WERI-Rb-1 (cell line): ENCODE measurements around the gene TMPRSS13.

ENCODE experiments used
- DNase-seq: peaks from one replicate; pipeline ENCODE4 v3.0.0-alpha.2; 2020
- H3K27ac ChIP-seq: fragments of 250-450 bp; sonication (Bioruptor Pico); 2 replicates; pipeline ENCODE4 v1.5.1; 2020; ENCODE audit warnings: mild to moderate bottlenecking, moderate library complexity
- H3K27me3 ChIP-seq: fragments of 250-450 bp; sonication (Bioruptor Pico); 2 replicates; pipeline ENCODE4 v1.5.1; 2021; ENCODE audit warnings: mild to moderate bottlenecking, low read depth, moderate library complexity; ENCODE audit not compliant: insufficient read depth, severe bottlenecking
- H3K36me3 ChIP-seq: fragments of 250-450 bp; sonication (Bioruptor Pico); 2 replicates; pipeline ENCODE4 v1.5.1; 2020; ENCODE audit warnings: mild to moderate bottlenecking, moderate library complexity
- H3K4me3 ChIP-seq: 2 replicates; pipeline ENCODE4 v1.5.1; 2011; ENCODE audit warnings: low read depth, mild to moderate bottlenecking, control low read depth, low read length
- H3K9me3 ChIP-seq: fragments of 250-450 bp; sonication (Bioruptor Pico); 2 replicates; pipeline ENCODE4 v1.5.1; 2021; ENCODE audit warnings: mild to moderate bottlenecking, moderate library complexity; ENCODE audit not compliant: severe bottlenecking
- CTCF ChIP-seq: IDR thresholded peaks from 2 replicates; pipeline ENCODE4 v1.5.1; 2011; ENCODE audit warnings: low read depth, mild to moderate bottlenecking, control low read depth, inconsistent platforms, low read length

Gene TMPRSS13

GRCh38 chr11:117966908-117967307 is 37.7 kb upstream of the TMPRSS13 start:
- H3K36me3 ChIP-seq, result no peaks in the 10 kb centered on the region
- H3K27ac ChIP-seq, result no peak overlapping the region
- H3K27me3 ChIP-seq, result no peaks in the 10 kb centered on the region
- TF ChIP-seq CTCF, result no peak
- no peaks in the 10 kb centered on the region for H3K9me3 ChIP-seq
- H3K4me3 ChIP-seq, result no peak overlapping the region
- DNase-seq, result no peak

GRCh38 chr11:117962826-117963225 is 33.6 kb upstream of the TMPRSS13 start:
- Histone ChIP-seq H3K36me3 (no peaks in the 10 kb centered on the region), H3K27me3 (no peaks in the 10 kb centered on the region), H3K4me3 (no peak overlapping the region), H3K9me3 (no peaks in the 10 kb centered on the region), H3K27ac (no peak overlapping the region)
- DNase-seq, result no peak
- TF ChIP-seq CTCF, result no peak

DNA sequence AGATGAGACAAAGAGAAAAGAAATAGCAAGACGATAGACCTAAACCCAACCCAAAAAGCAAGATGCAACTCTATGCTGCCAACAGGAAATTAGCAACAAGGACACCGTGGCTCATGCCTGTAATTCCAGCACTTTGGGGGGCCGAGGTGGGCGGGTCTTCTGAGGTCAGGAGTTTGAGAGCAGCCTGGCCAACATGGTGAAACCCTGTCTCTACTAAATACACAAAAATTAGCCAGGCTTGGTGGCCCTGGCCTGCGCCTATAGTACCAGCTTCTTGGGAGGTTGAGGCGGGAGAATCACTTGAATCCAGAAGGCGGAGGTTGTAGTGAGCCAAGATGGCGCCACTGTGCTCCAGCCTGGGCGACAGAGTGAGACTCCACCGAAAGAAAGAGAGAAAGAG is 32.7 kb upstream of the TMPRSS13 start:
- Histone ChIP-seq H3K36me3 (no peaks in the 10 kb centered on the region), H3K27ac (no peak overlapping the region), H3K9me3 (no peaks in the 10 kb centered on the region), H3K4me3 (no peak overlapping the region), H3K27me3 (no peaks in the 10 kb centered on the region)
- no peak for TF ChIP-seq CTCF
- no peak for DNase-seq

- Histone ChIP-seq H3K27me3 (no peaks in the 10 kb centered on the region), H3K4me3 (no peak overlapping the region), H3K27ac (no peak overlapping the region), H3K36me3 (no peaks in the 10 kb centered on the region), H3K9me3 (no peaks in the 10 kb centered on the region)
- no peak for DNase-seq
- no peak for TF ChIP-seq CTCF
Observed at GRCh38 chr11:117960406-117960805, 31.2 kb upstream of the TMPRSS13 start.

GRCh38 chr11:117959438-117960149 is 30.4 kb upstream of the TMPRSS13 start:
- H3K4me3 ChIP-seq, result no peak overlapping the region
- H3K9me3 ChIP-seq, result no peaks in the 10 kb centered on the region
- TF ChIP-seq CTCF, result no peak

GRCh38 chr11:117958949-117959348 is 29.7 kb upstream of the TMPRSS13 start:
- H3K27ac ChIP-seq, result no peak overlapping the region
- no peaks in the 10 kb centered on the region for H3K27me3 ChIP-seq
- no peaks in the 10 kb centered on the region for H3K9me3 ChIP-seq
- TF ChIP-seq CTCF, result no peak
- no peaks in the 10 kb centered on the region for H3K36me3 ChIP-seq
- no peak for DNase-seq
- H3K4me3 ChIP-seq, result no peak overlapping the region

More at GRCh38 chr11:117959438-117960149, 30.4 kb upstream of the TMPRSS13 start:
- no peaks in the 10 kb centered on the region for H3K27me3 ChIP-seq
- no peak overlapping the region for H3K27ac ChIP-seq
- DNase-seq, result no peak
- H3K36me3 ChIP-seq, result no peaks in the 10 kb centered on the region
